ENCODE data around the gene PALM. TPM values are rescaled to one million over a fixed set of nuclear protein-coding genes. Genes with fewer than 3 reads are reported as not detected.
A peak's percentile ranks its signal among the peaks of the same experiment; 100 is the strongest.

The PALM gene
- total RNA-seq, 4 donors from 2014 or later, result 4.4 to 10.2 (median 7.2) TPM

DNA sequence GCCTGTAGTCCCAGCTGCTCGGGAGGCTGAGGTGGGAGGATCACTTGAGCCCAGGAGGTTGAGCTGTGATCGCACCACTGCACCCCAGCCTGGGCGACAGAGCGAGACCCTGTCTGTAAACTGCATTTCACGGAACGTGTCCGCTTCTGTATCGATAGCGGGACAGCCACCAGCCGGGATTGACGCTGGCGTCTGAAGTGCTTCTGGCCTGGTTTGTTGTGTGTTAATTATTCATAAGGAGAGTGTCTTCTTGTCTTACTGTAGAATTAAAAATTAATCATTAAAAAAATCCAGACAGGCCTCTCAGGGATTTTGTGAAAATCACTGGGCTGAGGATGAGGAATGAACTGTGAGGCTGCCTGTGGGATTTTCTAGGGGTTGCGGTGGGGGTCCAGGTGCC lies 26.0 kb downstream of the PALM start:
- DNase-seq (no peak), ATAC-seq (no peak)
- no peaks in the 10 kb centered on the region for H3K9me3 ChIP-seq
- H3K4me1 ChIP-seq, result no peaks in the 10 kb centered on the region
- in situ Hi-C loops (cut with MboI; ENCODE audit: low sequenced_read_pairs in 4 of 4), result loop anchor here in 3 of 4 donors (5.0 to 10.0 kb wide), 2 partner anchors 67 to 70 kb away; partner anchors contain the start of gene RNF126 (in 1 of the 3)
- H3K36me3 ChIP-seq, result no peaks in the 10 kb centered on the region
- H3K4me3 ChIP-seq, result no peak overlapping the region
- H3K27me3 ChIP-seq, result no peaks in the 10 kb centered on the region
- no peak overlapping the region for H3K27ac ChIP-seq
- intact Hi-C loops (cut with DNase I; ENCODE audit: low total_unique reads), result loop anchor here (1.0 kb wide), 1 partner anchor 69 kb away; no protein-coding TSS in a partner anchor
- no peak for TF ChIP-seq POLR2A (IDR thresholded peaks at IDR 0.05)
- TF ChIP-seq, protein P1, sequence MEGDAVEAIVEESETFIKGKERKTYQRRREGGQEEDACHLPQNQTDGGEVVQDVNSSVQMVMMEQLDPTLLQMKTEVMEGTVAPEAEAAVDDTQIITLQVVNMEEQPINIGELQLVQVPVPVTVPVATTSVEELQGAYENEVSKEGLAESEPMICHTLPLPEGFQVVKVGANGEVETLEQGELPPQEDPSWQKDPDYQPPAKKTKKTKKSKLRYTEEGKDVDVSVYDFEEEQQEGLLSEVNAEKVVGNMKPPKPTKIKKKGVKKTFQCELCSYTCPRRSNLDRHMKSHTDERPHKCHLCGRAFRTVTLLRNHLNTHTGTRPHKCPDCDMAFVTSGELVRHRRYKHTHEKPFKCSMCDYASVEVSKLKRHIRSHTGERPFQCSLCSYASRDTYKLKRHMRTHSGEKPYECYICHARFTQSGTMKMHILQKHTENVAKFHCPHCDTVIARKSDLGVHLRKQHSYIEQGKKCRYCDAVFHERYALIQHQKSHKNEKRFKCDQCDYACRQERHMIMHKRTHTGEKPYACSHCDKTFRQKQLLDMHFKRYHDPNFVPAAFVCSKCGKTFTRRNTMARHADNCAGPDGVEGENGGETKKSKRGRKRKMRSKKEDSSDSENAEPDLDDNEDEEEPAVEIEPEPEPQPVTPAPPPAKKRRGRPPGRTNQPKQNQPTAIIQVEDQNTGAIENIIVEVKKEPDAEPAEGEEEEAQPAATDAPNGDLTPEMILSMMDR (IDR thresholded peaks at IDR 0.05 in 4 of 5, conservative IDR thresholded peaks at IDR 0.05 in 1 of 5), result no peak

DNA sequence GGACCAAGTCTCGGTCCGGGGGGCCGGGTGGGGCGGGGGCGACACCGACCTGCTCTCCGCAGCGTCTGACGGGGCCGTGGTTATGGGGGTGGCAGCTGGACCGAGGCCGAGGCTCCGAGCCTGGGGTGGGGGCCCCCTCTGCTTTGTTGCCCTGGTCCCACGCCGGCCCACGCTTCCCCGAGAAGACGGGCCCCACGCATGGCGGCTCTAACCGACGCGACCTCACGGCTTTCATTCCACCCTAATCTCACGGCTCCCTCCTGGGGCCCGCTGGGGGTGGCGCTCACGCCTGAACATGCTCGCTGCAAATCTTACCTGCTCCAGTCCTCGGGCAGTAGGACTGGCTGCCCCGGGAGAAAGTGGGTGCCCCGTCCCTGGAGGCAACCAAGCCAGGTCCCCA lies 27.4 kb downstream of the PALM start:
- no peak for ATAC-seq
- H3K36me3 ChIP-seq, result no peaks in the 10 kb centered on the region

DNA sequence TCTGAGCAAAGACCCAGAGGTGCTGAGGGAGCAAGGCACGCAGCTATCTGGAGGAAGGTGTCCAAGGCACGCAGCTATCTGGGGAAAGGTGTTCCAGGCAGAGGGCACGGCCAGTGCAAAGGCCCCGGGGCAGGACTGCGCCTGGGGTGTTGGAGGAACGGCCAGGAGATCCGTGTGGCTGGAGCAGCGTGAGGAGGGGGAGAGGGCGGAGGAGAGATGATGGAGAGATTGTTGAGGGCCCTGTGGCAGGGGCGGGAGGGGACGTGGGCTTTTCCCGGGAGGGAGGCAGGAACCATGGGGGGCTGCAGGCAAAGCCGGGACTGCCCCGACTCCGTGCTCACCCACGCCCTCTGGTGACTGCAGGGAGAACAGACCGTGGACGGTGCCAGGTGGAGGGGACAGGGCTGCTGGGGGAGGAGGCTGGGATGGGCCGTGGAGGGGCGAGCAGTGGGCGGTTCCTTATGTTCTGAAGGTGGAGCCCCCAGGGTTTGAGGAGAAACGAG lies 28.9 kb downstream of the PALM start:
- in situ Hi-C loops (cut with MboI; ENCODE audit: low sequenced_read_pairs in 4 of 4), result loop anchor here in 1 of 4 donors (10.0 kb wide), 1 partner anchor 73 kb away; the partner anchor contains the start of gene RNF126
- H3K36me3 ChIP-seq, result no peaks in the 10 kb centered on the region
- no peaks in the 10 kb centered on the region for H3K4me1 ChIP-seq
- no peak overlapping the region for H3K4me3 ChIP-seq
- H3K27me3 ChIP-seq, result no peaks in the 10 kb centered on the region
- no peak overlapping the region for H3K27ac ChIP-seq
- ATAC-seq, result peak in 1 of 2 donors; percentile 30
- intact Hi-C loops (cut with DNase I; ENCODE audit: low total_unique reads), result no loop called here
- DNase-seq, result no peak
- TF ChIP-seq POLR2A (IDR thresholded peaks at IDR 0.05), result no peak
- TF ChIP-seq, protein P1 (IDR thresholded peaks at IDR 0.05 in 4 of 5, conservative IDR thresholded peaks at IDR 0.05 in 1 of 5), result peak in 3 of 5 experiments; percentile 30 to 46 (median 38)
- H3K9me3 ChIP-seq, result no peaks in the 10 kb centered on the region

More for the DNA sequence above, 27.4 kb downstream of the PALM start:
- Histone ChIP-seq H3K27ac (no peak overlapping the region), H3K9me3 (no peaks in the 10 kb centered on the region), H3K4me1 (no peaks in the 10 kb centered on the region), H3K27me3 (no peaks in the 10 kb centered on the region), H3K4me3 (no peak overlapping the region)
- in situ Hi-C loops (cut with MboI; ENCODE audit: low sequenced_read_pairs in 4 of 4), result loop anchor here in 1 of 4 donors (10.0 kb wide), 1 partner anchor 71 kb away; the partner anchor contains the start of gene RNF126
- no peak for DNase-seq
- intact Hi-C loops (cut with DNase I; ENCODE audit: low total_unique reads), result no loop called here
- TF ChIP-seq, protein P1 (IDR thresholded peaks at IDR 0.05 in 4 of 5, conservative IDR thresholded peaks at IDR 0.05 in 1 of 5), result no peak

DNA sequence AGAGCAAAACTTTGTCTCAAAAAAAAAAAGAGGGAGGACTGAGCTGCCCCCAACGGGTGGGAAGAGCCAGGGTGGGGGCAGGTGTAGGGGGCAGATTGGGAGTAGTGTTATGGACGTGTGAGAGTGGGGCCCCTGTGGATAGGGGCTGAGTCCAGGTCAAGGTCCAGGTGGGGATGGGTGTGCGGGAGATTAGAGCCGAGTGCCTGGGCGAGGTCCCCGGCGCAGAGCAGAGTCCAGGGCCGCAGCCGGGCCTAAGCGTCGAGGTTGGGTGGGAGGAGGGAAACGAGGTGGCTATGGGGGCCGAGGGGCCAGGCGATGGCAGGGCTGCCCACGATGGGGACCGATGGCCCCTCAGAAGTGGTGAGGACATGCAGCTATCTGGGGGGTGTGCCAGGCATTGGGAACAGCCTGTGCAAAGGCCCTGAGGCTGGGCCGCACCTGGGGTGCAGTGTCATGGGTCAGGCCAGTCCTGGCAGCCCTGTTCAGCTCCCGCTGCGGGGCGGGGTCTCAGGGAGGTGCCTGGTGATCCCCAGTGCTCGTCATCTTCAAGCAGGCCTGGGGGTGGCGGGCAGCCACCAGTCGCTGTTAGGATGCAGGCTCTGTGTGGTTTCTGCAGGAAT lies 29.9 kb downstream of the PALM start:
- H3K36me3 ChIP-seq, result no peaks in the 10 kb centered on the region
- ATAC-seq (no peak), DNase-seq (no peak)
- no peaks in the 10 kb centered on the region for H3K9me3 ChIP-seq
- no peak overlapping the region for H3K4me3 ChIP-seq
- no peak for TF ChIP-seq POLR2A (IDR thresholded peaks at IDR 0.05)
- TF ChIP-seq, protein P1 (IDR thresholded peaks at IDR 0.05 in 4 of 5, conservative IDR thresholded peaks at IDR 0.05 in 1 of 5), result no peak
- H3K4me1 ChIP-seq, result no peaks in the 10 kb centered on the region
- H3K27me3 ChIP-seq, result no peaks in the 10 kb centered on the region
- intact Hi-C loops (cut with DNase I; ENCODE audit: low total_unique reads), result no loop called here
- H3K27ac ChIP-seq, result no peak overlapping the region
- in situ Hi-C loops (cut with MboI; ENCODE audit: low sequenced_read_pairs in 4 of 4), result loop anchor here in 1 of 4 donors (10.0 kb wide), 1 partner anchor 74 kb away; the partner anchor contains the start of gene RNF126

All from gastrocnemius medialis (tissue), 4 donors.